Measurements from ENCODE around the gene BTF3. TPM values are rescaled to one million over a fixed set of nuclear protein-coding genes. Genes with fewer than 3 reads are reported as not detected.
A peak's percentile ranks its signal among the peaks of the same experiment; 100 is the strongest.
"Not testable (repeated sequence)": the region's sequence is repeated elsewhere in the genome, so short reads cannot be mapped to it uniquely, and the experiment has no call there.

The BTF3 gene
- total and polyA plus RNA-seq, 7 donors = 451 to 1,021 (median 591) TPM

DNA sequence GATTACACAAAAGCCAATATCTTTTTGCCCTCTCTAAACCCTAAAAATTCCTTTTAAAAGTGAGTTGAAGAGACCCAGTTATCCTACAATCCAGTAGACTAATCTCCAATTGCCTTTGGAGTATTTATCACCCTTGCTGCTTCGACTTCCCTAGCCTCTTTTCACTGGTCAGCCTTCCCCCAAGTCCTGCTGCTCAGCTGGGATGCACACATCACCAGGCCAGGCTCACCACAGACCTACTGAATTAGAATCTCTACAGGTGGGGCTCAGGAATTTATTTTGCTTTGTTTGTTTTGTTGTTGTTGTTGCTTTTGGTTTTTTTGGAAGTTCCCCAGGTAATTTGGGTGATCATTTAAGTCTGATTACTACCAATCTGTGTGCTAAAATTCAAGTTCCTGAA is 38.1 kb upstream of the BTF3 start:
- TF ChIP-seq, protein P1, sequence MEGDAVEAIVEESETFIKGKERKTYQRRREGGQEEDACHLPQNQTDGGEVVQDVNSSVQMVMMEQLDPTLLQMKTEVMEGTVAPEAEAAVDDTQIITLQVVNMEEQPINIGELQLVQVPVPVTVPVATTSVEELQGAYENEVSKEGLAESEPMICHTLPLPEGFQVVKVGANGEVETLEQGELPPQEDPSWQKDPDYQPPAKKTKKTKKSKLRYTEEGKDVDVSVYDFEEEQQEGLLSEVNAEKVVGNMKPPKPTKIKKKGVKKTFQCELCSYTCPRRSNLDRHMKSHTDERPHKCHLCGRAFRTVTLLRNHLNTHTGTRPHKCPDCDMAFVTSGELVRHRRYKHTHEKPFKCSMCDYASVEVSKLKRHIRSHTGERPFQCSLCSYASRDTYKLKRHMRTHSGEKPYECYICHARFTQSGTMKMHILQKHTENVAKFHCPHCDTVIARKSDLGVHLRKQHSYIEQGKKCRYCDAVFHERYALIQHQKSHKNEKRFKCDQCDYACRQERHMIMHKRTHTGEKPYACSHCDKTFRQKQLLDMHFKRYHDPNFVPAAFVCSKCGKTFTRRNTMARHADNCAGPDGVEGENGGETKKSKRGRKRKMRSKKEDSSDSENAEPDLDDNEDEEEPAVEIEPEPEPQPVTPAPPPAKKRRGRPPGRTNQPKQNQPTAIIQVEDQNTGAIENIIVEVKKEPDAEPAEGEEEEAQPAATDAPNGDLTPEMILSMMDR (IDR thresholded peaks at IDR 0.05) = no peak
- intact Hi-C loops (cut with DNase I) = no loop called here
- DNase-seq (no peak), ATAC-seq (no peak)
- no peaks in the 10 kb centered on the region for H3K4me1 ChIP-seq
- H3K27ac ChIP-seq = no peak overlapping the region
- H3K27me3 ChIP-seq (ENCODE audit: insufficient read depth in 3 of 3, low read length in 2 of 3) = peaks cover 0 to 47% (median 3%) of the 10 kb centered on the region in 3 donors
- H3K36me3 ChIP-seq (ENCODE audit: insufficient read depth in 1 of 2, low read depth in 1 of 2) = no peaks in the 10 kb centered on the region
- WGBS, 3 donors = 79 to 93% (median 86%) methylated on average over 1 of the region's 1 CpG
- no peaks in the 10 kb centered on the region for H3K9me3 ChIP-seq
- no peak overlapping the region for H3K4me3 ChIP-seq

DNA sequence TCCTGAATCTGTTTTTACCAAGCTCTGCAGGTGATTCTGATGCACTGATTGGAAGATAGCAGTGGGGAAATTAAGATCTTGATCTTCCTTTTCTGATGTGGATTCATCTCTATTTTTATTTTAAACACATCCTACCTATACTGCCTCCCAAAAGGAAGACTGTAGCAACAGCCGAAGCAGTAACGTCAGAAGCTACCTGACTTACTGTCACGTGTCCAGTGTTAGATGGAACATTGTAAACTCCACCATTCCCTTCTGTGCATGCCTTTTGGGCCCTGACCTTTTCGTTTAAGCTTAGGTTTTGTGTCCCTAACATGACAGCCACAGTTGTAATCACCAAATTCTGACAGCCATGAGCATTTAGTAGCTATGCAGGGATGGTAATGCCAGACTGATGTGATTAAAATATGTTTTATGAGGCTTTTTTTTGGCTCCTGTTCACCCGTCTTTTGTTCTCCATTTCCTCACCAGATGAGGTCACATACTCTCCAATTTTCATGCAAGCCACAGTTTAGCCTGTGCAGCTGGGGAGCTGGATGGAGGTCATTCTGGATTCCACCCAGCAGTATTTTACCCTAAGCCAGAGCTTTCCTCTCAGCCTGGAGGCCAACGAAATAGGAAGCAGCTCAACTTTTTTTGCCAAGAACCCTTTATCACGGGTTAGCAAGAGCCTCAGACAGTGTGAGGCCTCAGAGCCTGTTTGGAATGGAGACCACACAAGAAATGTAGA is 34.1 kb upstream of the BTF3 start:
- no peak overlapping the region for H3K27ac ChIP-seq
- H3K4me1 ChIP-seq = no peaks in the 10 kb centered on the region
- intact Hi-C loops (cut with DNase I) = no loop called here
- peaks cover 0 to 20% (median 2%) of the 10 kb centered on the region in 3 donors for H3K27me3 ChIP-seq (ENCODE audit: insufficient read depth in 3 of 3, low read length in 2 of 3)
- TF ChIP-seq, protein P1 (IDR thresholded peaks at IDR 0.05) = no peak
- no peaks in the 10 kb centered on the region for H3K9me3 ChIP-seq
- no peaks in the 10 kb centered on the region for H3K36me3 ChIP-seq (ENCODE audit: insufficient read depth in 1 of 2, low read depth in 1 of 2)
- 10 to 12% (median 12%) methylated on average over 7 of the region's 7 CpGs for WGBS, 3 donors
- ATAC-seq = peak; percentile 32 to 77 (median 59)
- DNase-seq = peak in 1 of 2 donors; percentile 17
- no peak overlapping the region for H3K4me3 ChIP-seq

DNA sequence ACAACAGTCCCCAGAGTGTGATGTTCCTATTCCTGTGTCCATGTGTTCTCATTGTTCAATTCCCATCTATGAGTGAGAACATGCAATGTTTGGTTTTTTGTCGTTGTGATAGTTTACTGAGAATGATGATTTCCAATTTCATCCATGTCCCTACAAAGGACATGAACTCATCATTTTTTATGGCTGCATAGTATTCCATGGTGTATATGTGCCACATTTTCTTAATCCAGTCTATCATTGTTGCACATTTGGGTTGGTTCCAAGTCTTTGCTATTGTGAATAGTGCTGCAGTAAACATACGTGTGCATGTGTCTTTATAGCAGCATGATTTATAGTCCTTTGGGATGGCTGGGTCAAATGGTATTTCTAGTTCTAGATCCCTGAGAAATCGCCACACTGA is 29.6 kb upstream of the BTF3 start:
- H3K27ac ChIP-seq; H3K36me3 ChIP-seq (ENCODE audit: insufficient read depth in 1 of 2, low read depth in 1 of 2); DNase-seq; H3K4me3 ChIP-seq; intact Hi-C loops (cut with DNase I); H3K9me3 ChIP-seq; ATAC-seq; H3K4me1 ChIP-seq: not testable (repeated sequence)
- peaks cover 0 to 13% (median 0%) of the 10 kb centered on the region in 3 donors for H3K27me3 ChIP-seq (ENCODE audit: insufficient read depth in 3 of 3, low read length in 2 of 3)
- WGBS, 3 donors = 64 to 73% (median 71%) methylated on average over 3 of the region's 3 CpGs

DNA sequence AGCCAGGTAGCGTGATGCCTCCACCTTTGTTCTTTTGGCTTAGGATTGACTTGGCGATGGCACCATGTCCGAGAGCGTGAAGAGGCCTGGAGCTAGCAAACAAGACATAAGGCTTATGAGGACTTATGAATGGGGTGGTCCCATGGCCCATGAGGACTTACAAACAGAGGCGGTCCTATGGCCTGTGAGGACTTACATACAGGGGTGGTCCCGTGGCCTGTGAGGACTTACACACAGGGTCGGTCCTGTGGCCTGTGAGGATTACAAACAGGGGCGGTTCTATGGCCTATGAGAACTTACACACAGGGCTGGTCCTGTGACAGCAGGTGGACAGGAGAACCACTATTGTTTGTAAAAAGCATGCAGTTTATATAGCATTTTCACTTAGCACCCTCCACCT is 28.4 kb upstream of the BTF3 start:
- intact Hi-C loops (cut with DNase I) = no loop called here

DNA sequence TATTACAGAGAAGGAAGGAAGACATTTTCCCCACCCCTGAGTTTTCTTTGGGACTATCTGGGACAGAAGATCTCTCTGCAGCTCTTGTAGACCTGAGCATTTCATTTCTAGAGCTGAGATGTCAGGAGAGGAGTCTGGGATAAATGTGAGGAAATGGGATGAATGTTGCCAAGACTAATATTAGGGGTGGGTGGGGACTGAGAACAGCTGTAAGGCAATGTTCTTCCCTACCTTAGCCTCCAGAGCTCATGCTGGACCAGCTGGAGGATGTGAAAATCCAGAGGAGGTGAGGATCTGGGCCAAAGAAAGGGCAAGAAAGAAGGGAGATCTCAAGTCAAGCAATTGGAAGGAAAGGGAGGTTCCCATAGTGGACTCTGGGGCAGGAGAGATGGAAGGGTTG is 26.6 kb upstream of the BTF3 start:
- Histone ChIP-seq H3K27ac (no peak overlapping the region), H3K27me3 (ENCODE audit: insufficient read depth in 3 of 3, low read length in 2 of 3) (peaks cover 0 to 4% (median 0%) of the 10 kb centered on the region in 3 donors), H3K4me3 (no peak overlapping the region), H3K36me3 (ENCODE audit: insufficient read depth in 1 of 2, low read depth in 1 of 2) (no peaks in the 10 kb centered on the region), H3K9me3 (no peaks in the 10 kb centered on the region), H3K4me1 (no peaks in the 10 kb centered on the region)
- ATAC-seq (no peak), DNase-seq (no peak)
- TF ChIP-seq, protein P1 (IDR thresholded peaks at IDR 0.05) = no peak
- intact Hi-C loops (cut with DNase I) = no loop called here

More for the DNA sequence above, 28.4 kb upstream of the BTF3 start:
- peaks cover 0 to 13% (median 0%) of the 10 kb centered on the region in 3 donors for H3K27me3 ChIP-seq (ENCODE audit: insufficient read depth in 3 of 3, low read length in 2 of 3)
- TF ChIP-seq, protein P1 (IDR thresholded peaks at IDR 0.05) = no peak
- DNase-seq (no peak), ATAC-seq (no peak)
- WGBS, 3 donors = 92 to 98% (median 96%) methylated on average over 8 of the region's 8 CpGs
- H3K27ac ChIP-seq = no peak overlapping the region
- no peaks in the 10 kb centered on the region for H3K4me1 ChIP-seq
- H3K4me3 ChIP-seq = no peak overlapping the region
- H3K36me3 ChIP-seq (ENCODE audit: insufficient read depth in 1 of 2, low read depth in 1 of 2) = no peaks in the 10 kb centered on the region
- no peaks in the 10 kb centered on the region for H3K9me3 ChIP-seq

All from psoas muscle (tissue), 8 donors.